Fibroblast of skin of left biceps (primary cell): ENCODE data around the gene UBASH3A.

Experiments used
- DNase-seq, 2 experiments: peaks; one replicate each; pipeline ENCODE4 v3.0.0-alpha.2; 2013; ENCODE audit warnings: low read depth in 2 of 2

The UBASH3A gene

DNA sequence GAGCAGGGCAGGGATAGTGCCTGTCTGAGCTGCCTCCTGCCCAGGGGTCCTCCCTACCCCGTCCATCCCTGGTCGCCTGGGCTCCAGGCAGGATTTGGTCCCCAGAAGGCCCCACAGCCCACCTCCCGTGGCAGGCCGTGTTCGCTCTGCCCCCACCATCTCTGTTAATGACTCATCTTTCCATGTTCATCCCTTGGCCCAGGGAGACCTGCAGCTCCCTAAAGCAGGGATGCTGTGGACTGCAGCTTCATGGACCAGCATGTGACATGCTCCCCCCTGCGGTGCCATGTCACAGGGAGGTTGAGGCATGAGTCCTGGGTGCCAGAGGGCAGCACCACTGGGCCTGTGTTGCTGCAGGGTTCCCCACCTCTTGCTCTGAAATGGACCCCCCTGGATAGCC is 26.8 kb downstream of the UBASH3A start:
- DNase-seq = no peak

DNA sequence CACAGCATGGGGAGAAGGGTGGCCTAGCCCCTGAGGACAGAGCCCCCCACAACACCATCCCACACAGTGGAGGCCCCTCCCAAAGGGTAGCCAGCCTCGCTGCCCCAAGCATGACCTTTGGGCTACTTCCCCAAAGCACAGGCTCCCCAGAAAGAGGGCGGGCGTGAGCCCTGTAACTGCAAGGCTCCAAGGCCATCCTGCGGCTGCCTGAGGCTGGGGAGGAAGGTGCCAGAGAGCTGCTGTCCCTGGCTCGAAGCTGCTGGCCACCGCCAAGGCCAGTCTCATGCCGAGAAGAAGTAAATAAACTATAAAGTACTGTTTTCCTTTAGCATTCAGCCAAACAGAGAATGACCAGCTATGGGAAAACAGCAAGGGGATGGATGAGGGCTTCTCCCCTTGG is 27.5 kb downstream of the UBASH3A start:
- no peak for DNase-seq

DNA sequence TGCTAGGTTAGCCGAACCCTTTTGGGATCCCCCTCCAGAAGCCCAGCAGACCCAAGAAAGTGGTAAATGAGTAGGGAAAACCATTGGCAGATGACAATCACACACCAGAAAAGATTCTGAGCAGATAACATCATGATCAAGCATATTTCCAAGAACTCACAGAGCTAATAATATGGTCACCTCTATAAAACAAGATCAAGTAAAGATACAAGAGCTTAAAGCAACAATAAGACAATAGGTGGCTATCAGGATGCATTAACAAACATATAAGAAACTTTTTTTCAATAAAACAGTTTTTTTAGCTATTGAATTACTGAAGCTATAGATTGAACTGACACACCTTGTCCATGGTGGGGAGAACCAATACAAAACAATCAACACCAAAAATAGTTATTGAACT is 29.0 kb downstream of the UBASH3A start:
- DNase-seq = no peak

- DNase-seq = no peak
These were observed 30.3 kb downstream of the UBASH3A start for GRCh38 chr21:42433946-42434551.

DNA sequence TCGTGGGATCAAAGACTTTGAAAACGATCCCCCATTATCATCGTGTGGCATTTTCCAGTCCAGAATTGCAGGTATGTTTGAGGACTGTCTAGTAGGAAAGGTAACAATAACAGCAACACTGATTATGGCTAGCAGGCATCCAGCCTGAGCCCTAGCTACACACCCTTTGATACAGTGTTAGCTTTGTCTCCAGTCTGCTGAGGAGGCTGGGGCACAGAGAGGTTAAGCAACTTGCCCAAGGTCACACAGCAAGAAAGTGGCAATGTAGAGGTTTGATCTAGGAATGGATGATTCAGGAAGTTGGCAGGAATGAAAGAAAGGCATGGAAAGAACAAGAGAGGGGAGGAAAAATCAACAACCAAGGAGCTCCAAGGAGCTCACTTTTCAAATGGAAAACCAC is 31.2 kb downstream of the UBASH3A start:
- DNase-seq = no peak

DNA sequence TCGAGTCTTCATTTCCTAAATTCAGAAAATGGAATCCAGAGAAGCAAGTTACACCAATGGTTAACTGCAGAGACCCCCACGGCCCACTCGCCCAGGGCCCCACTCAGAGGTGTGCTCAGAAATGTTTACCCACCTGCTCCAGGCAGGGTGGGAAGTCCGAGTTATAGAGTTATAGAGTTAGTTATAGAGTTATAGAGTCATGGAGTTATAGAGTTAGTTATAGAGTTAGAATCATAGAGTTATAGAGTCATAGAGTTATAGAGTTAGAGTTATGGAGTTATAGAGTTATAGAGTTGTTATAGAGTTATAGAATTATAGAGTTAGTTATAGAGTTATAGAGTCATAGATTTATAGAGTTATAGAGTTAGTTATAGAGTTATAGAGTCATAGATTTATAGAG is 31.7 kb downstream of the UBASH3A start:
- no peak for DNase-seq

GRCh38 chr21:42435833-42436232 is 32.1 kb downstream of the UBASH3A start:
- no peak for DNase-seq

- DNase-seq = no peak
These were observed 33.2 kb downstream of the UBASH3A start for GRCh38 chr21:42436914-42437313.

DNA sequence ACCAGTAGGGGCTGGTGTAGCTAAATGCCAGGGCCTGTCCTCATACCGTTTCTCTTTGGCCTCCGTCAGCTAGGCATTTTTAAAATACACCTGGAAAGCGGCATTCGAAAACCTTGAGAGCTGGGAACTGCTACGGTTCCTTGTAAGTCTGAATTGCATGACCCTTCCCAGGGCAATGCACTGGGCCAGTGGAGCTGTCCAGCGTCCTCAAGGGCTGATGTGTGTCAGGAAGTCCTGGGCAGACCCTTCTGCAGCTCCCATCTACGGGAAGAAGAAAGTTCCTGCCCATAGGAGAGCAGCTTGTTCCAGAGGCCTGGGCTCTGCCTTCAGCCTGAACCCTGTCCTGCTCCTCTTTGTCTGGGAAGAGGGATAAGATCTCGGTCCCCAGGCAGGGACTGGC is 34.1 kb downstream of the UBASH3A start:
- no peak for DNase-seq

DNA sequence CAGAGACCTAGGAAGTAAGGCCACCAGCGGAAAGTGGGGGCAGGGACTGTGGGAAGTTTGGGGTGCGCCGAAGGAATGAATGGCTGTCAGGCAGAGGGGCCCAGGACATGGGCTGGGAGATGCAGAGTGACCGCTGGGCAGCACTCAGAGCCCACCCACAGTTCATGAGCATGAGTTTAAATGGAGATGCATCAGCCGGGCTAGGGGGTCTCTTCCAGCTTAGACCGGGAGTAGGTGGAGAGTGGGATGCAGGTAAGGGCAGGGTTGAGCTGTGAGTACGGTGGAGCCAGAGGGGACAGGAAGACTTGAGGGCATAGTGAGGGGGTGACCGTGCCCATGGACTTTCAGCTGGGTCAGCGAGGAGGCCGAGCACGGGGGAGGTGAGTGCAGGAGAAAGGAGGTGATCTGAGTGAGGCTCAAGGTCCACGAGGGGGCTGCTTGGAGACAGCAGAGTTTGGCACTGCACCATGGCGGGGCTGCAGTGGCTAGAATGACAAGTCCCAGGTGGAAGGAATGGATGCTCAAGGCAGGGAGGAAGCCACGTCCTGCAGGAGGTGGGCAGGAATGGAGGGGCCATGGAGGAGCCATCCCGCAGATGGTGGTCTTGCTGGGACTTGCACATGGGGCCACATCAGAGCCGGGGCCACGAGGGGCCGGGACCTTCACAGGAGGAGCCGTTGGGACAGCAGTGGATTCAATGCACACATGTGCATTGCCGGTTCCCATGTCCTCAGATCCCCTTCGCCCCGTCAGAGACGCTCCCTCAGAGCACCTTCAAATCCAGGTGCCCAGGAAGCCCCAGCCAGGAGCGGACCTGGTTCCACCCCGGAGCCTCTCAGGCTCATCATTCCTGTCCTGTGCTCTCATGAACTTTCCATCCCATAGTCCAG is 34.9 kb downstream of the UBASH3A start:
- DNase-seq = no peak

GRCh38 chr21:42439284-42440186 is 35.8 kb downstream of the UBASH3A start:
- no peak for DNase-seq

GRCh38 chr21:42440187-42440792 is 36.6 kb downstream of the UBASH3A start:
- DNase-seq = no peak

DNA sequence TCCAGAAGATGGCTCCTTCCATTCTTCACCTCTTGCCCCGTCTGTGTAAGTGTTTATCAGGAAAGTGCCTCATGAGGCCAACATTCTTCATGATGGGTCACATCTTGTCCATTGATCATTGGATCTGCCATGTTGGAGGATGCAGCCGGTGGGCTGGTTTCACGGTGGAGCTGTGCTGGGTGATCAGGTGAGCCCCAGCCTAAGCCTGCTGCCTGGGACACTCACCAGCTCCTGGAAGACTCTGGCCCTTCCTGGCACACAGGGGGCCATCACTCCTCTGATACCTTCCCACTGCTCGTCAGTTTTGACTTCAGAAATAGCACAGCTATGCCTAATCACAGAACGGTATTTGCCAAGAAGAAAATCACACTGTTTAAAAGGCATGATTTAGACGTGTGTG is 38.3 kb downstream of the UBASH3A start:
- DNase-seq = no peak

- no peak for DNase-seq
These were observed 39.6 kb downstream of the UBASH3A start for GRCh38 chr21:42443181-42443785.

GRCh38 chr21:42443876-42444744 is 40.4 kb downstream of the UBASH3A start:
- DNase-seq = no peak

DNA sequence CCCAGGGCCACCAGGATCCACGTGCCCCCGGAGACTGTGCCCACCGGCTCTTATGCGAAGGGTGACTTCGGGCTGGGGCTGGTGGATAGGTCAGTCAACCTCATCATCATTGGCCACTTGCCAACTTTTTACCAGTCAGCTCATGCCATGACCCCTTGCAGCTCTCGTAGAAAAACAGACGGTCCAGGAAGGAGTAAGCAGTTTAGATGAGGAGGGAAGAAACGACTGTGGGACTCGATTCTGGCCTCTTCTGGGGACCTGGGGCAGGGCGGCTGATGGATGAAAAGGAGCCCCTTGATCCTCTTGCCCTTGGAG is 41.0 kb downstream of the UBASH3A start:
- no peak for DNase-seq

DNA sequence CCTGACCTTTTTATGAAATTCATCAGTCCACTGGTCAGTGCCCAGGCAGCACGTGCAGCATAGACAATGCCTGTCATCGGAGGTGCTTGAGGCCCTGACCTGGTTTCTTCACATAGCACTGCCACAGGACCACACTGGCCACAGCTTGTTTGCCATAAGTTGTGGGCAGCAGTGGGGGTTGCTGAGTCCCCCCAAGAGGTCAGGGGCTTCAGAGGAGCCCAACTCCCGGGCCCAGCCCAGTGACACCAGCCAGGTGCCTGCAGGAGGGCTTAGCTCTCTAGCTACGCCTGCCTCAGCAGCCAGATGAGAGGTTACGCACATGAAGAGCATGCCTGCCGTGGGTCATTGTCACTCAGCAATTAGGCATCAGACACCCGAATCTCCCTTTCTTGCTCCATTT is 41.6 kb downstream of the UBASH3A start:
- no peak for DNase-seq

GRCh38 chr21:42446531-42446930 is 42.8 kb downstream of the UBASH3A start:
- no peak for DNase-seq

DNA sequence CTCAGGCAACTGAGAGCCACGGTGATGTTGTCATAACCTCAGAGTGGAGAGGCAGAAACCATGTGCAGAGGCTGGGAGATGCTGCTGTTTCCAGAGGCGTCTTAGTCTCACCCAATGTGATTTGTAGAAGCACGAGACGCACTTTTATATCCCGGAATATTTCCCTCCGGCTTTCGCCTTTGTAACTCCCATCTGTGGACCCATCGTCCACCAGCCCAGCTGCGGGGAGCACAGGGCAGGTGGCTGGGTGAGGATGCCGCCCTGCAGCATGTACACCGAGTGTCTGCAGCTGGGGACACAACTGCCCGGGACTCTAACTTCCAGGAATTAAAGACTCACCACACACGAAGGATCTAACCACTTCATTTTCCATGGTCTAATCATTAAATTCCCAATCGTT is 43.5 kb downstream of the UBASH3A start:
- DNase-seq = no peak

DNA sequence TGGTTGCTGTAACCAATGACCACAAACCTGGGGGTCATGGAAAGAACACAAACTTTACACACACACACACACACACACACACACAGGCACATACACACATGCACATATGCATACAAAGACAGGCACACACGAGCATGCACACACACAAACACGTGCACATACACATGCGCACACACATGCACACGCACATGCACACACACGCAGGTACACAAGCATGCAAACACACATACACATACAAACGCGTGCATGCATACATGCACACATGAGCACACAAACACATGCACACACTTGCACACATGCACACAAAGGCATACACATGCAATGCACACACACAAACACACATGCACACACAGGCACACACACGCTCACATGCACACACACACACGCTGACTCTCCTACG is 44.0 kb downstream of the UBASH3A start:
- no peak for DNase-seq

DNA sequence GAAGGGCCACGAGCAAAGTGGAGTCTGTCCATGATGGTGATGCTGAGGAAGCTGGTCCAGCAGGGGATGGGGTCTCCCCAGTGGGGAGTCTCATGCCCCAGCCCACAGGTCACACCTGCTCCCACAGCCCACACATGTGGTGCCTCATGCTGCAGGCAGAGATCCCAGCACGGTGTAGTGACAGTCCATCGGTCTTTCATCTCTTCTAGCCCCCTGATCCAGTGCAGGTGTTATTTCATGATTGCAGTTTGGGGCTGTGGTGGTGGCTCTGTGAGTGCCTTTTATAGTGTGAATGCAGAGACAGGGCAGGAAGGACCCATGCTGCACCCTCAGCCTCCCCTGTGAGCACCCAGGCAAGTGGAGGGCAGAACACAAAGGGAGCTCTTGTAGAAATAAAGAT is 45.0 kb downstream of the UBASH3A start:
- no peak for DNase-seq
